HG03045 (cell line): Measurements from ENCODE around the gene TPRX1.
"Not testable (repeated sequence)": the region's sequence is repeated elsewhere in the genome, so short reads cannot be mapped to it uniquely, and the experiment has no call there.

Experiments used
- ATAC-seq: cut with Tn5 transposase; IDR thresholded peaks from one replicate; pipeline ENCODE4 v1.9.1; 2021; ENCODE audit warnings: mild to moderate bottlenecking, moderate library complexity; ENCODE audit not compliant: unreplicated experiment

TPRX1 gene, protein sequence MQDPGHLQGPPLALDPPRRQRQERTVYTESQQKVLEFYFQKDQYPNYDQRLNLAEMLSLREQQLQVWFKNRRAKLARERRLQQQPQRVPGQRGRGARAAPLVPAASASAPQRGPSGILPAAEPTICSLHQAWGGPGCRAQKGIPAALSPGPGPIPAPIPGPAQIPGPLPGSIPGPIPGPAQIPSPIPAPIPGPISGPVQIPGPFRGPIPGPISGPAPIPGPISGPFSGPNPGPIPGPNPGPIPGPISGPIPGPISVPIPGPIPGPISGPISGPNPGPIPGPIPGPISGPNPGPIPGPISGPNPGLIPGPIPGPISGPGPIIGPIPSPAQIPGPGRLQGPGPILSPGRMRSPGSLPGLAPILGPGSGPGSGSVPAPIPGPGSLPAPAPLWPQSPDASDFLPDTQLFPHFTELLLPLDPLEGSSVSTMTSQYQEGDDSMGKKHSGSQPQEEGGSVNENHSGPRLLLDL

DNA sequence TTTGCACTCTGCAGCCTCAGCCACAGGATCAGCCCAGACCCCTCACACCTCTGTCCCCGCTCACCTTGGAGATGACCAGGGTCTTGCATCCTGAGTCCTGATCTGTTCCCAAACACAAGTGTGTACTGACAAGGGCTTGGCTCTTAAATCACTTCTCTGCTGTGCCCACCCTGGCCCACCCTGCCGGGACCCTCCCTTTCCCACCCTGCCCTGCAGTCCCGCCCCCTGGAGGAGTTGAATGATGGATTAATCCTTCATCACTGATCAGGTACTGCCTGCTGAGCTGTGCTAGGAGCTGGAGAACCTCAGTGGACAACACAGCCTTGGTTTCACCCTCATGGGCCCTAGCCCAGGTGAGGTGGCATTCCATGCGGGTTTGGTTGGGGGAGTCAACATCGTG, at the start of gene TPRX1:
TSS of gene TPRX1 (minus strand) at position 101 of the 400 bp plus-strand sequence. CDS start at position 89, 12 bp downstream.
- ATAC-seq = not testable (repeated sequence)

DNA sequence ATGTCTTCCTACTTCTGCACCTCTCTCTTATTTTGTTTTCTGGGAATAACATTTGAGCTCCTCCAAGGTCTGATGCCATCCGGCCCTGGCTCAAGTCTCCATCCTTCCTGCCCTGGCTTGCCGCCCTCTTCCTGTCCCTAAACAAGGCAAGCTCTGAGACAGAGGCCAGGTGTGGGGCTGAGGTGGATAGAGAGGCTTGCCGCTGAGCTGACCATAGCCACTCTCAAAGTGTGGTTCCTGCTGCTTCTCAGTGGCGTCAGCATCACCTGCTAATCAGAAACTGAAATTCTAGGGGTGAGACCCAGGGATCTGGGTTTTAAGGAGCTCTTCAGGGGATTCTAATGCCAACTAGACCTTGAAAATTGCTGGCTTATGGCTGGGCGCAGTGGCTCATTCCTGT, 48.7 kb upstream of the TPRX1 start:
- ATAC-seq = no peak

DNA sequence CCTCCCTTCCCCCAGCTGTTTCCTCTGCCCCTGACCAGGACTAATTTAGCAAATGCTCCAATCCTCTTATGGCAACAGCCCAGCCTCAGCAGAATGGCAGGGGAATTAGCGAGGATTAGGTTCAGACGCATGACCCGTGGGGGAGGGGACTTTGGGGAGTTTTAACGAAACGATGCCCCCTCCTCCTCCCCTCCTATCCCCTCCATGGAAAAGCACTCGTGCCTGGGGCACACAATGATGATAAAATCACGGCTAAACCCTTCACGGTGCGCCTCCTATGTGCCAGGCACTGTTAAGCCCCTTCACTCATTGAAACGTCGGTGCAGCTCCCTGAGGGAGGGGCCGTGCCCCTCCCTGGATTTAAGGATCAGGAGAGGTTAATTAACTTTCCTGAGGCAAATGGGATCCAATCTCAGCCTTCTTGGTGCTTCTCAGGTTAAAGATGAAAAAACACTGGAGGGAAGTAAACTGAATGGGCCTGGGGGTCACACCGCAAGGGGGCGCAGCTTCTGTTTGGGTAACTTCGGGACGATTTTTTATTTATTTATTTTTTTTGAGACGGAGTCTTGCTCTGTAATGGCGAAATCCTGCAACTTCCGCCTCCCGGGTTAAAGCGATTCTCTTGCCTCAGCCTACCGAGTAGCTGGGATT, 44.6 kb upstream of the TPRX1 start:
- no peak for ATAC-seq

DNA sequence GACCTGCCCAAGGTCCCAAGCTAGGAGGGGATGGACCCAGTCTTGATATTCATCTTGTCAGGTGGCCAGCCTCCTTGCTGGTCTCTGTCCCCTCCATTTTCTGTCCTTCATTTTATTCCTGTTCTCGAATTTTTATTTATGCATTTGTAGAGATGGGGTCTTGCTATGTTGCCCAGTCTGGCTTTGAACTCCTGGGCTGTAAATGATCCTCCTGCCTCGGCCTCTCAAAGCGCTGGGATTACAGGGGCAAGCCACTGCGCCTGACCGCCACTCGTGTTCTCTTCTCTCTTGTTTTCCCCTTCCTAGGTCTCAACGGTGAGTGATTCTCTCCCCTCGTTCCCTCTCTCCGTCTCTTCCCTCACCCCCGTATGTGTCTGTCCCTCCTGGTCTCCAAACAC, 44.1 kb upstream of the TPRX1 start:
- ATAC-seq = no peak

DNA sequence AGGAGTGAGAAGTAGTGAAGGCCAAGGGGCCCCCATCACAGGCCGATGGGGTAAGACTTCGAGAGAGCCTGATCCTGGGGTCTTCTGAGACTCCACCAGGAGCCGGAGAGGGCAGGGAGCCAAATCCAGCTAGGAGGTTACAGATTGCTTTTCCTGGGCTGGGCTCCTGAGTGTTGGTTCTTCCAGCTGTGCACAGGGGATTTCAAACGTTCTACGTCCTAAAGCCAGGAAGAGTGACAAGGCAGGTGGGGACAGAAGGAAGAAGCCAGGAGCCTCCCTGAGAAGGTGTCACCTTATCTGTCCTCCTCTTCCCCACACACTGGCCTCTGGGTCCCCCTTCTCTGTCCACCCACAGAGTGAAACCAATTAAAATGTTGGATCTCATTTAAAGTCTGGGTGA, 38.6 kb upstream of the TPRX1 start:
- ATAC-seq = no peak

DNA sequence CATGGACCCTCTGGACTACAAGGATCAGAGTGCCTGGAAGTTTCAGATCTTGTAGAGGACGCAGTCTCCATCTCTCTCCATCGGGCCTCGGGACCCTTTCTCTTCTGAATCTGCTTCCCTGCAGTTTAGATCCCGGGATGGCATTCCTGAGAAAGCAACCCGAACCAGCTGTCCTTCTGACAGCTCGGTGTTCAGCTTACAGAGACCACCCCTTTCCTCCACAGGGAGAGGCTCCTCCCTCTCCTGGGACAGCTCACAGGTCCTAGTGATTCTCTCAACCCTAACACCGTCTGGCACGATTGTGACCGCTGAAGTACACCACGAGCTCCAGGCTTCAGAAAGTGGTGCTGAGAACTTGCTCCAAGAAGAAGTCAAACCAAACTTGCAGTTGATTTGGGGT, 35.6 kb upstream of the TPRX1 start:
- no peak for ATAC-seq

DNA sequence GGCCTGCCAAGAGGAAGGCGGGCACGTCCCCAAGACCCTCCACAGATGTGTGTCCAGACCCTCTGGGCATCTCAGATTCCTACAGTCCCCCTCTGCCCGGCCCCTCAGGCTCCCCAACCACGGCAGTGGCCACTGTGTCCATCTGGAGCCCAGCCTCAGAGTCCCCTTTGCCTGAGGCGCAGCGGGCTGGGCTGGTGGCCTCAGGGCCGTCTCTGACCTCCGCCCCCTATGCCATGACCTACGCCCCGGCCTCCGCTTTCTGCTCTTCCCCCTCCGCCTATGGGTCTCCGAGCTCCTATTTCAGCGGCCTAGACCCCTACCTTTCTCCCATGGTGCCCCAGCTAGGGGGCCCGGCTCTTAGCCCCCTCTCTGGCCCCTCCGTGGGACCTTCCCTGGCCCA, 35.1 kb upstream of the TPRX1 start:
- ATAC-seq = no peak

DNA sequence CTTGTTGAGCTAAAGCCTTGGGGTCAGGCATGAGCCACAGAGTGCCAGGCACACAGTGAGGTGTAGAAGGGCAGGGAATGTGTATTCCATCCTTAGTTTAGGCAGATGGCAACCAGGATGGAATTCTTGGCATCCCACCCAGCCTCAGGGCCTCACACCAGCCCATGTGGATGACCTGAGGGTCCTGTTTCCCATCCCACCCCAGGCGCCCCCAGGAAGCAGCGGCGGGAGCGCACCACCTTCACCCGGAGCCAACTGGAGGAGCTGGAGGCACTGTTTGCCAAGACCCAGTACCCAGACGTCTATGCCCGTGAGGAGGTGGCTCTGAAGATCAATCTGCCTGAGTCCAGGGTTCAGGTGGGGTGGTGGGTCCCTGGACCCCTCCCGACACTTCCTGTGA, 31.7 kb upstream of the TPRX1 start:
- no peak for ATAC-seq

DNA sequence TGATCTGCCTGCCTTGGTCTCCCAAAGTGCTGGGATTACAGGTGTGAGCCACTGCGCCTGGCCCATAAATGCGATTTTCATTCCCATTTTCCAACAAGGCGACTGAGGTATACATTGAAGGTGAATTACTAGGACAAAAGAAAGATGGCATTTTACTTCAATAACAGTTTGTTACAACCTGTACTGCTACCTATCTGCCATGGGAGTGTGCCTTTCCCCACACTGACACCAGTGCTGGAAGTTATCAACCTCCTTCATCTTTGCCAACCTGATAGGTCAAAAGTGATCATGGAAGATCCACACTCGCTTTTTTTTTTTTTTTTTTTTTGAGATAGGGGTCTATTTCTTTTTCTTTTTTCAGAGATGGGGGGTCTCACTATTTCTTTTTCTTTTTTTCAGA, 28.4 kb upstream of the TPRX1 start:
- no peak for ATAC-seq

DNA sequence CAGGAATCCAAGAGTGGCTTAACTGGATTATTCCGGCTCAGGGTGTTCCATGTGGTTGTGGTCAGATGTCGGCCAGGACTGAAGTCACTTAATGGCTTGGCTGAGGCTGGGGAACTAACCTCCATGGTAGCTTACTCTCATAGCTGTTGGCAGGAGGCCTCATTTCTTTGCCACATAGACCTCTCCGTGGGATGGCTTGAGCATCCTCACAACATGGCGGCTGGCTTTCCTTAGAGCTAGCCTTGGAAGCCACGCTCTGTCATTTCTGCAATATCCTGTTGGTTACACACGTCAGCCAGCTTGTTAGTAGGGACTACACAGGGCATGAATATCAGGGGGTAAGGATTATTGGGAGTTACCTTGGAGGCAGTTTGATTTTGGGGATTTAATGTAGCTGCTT, 22.4 kb upstream of the TPRX1 start:
- ATAC-seq = no peak

DNA sequence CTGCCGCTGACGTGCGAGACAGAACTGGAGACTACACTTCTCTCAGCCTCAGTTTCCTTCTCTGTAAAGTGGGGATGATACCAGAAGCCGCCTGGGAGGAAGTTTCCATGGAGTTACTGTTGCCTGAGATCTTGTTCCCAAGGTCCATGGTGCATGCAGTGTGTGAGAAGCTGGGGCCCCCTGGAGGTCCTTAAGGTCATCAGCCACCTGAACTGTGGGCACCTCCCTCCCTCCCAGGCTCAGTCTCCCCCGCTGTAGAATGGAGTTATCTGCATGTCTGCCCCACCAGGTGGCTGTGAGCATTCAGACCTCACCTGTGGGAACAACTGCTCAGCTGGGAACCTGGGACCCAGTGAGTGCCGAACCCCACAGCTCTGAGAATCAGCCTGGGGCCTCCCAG, 20.0 kb upstream of the TPRX1 start:
- no peak for ATAC-seq

DNA sequence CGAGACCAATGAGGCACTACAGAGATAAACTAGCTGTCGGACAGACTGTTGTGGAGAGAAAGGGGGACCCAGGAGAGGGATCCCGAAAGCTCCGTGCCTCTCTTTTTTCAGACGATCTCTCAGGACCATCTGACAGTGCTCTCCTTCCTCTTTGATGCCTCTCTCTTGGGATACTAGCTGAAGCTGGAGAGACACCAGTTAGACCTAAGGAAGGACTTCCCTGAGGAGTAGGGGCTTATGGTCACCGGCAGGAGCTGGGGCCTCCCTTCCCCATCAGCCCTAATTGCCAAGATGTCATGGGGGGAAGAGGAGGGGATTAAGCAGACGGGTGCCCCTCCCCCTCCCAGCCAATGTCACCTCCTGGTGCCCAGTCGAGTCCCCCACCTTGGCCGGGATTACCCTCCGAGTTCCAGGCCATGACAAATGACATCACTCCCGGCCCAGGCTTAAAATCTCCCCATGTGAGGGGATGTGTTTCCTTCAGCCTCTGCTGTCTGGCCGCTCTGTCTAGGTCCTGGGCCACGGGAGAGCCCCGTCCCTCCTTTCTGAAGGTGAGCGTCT, 17.2 kb upstream of the TPRX1 start, which contains the start of gene CRX:
TSS of gene CRX (plus strand) at position 478 of the 561 bp plus-strand sequence. CDS start 12,507 bp downstream, outside the sequence.
- ATAC-seq = no peak

DNA sequence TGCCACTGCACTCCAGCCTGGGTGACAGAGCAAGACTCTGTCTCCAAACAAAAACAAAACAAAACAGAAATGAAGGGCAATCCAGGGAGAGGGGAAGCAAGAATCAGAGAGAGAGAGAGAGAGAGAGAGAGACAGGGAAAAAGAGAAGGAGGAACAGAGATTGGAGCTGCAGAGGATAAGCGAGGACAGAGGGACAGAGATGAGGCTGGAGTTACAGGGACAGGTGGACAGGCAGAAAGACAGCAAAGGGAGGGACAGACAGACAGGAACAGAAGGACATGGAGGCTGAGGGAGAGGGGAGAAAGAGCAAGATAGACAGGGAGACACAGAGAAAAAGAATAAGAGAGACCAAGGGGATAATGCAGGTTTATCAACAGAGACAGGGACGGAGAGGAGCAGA, 16.1 kb upstream of the TPRX1 start:
- ATAC-seq = no peak

DNA sequence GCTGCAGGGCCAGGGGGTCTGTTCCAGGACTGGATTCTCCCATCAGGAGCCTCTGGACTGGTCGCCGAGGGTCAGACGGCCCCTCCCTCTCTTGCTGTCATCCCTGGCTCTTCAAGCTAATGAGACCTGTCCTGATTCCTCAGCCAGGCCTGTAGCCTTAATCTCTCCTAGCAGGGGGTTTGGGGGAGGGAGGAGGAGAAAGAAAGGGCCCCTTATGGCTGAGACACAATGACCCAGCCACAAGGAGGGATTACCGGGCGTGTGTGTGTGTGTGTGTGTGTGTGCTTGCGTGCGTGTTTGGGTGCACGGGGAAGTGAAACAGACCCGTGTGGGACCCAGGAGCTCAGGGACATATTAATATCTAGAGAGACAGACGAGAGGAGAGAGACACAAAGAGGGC, 15.5 kb upstream of the TPRX1 start:
- no peak for ATAC-seq

DNA sequence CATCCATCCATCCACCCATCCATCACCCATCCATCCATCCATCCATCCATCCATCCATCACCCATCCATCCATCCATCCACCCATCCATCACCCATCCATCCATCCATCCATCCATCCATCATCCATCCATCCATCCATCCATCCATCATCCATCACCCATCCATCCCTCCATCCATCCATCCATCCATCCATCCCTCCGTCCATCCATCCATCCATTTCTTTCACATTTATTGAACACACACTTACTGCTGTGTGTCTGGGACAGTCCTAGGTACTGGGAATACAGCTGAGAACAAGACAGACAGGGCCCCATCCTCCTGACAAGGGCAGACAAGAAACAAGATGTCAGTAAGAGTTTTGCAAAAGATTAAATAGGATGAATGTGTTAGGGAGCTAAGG, 13.9 kb upstream of the TPRX1 start:
- ATAC-seq = not testable (repeated sequence)

DNA sequence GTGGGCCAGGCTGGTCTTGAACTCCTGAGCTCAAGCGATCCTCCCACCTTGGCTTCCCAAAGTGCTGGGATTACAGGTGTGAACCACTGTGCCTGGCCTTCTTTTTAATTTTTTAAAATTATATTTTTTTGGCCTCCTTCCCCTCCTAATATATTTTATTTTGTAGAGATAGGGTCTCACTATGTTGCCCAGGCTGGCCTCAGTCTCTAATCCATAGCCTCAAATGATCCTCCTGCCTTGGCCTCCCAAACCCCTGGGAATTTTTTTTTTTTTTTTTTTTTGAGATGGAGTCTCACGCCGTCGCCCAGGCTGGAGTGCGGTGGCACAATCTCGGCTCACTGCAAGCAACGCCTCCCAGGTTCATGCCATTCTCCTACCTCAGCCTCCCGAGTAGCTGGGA, 11.9 kb upstream of the TPRX1 start:
- not testable (repeated sequence) for ATAC-seq

DNA sequence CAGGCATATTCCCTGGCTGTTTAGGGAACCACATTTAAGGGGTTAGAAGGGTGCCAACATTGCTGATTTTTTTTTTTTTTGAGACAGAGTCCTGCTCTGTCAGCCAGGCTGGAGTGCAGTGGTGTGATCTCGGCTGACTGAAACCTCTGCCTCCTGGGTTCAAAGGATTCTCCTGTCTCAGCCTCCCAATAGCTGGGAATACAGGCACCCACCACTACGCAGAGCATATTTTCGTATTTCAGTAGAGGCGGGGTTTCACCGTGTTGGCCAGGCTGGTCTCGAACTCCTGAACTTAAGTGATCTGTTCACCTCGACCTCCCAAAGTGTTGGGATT, 9.6 kb upstream of the TPRX1 start:
- ATAC-seq = no peak

DNA sequence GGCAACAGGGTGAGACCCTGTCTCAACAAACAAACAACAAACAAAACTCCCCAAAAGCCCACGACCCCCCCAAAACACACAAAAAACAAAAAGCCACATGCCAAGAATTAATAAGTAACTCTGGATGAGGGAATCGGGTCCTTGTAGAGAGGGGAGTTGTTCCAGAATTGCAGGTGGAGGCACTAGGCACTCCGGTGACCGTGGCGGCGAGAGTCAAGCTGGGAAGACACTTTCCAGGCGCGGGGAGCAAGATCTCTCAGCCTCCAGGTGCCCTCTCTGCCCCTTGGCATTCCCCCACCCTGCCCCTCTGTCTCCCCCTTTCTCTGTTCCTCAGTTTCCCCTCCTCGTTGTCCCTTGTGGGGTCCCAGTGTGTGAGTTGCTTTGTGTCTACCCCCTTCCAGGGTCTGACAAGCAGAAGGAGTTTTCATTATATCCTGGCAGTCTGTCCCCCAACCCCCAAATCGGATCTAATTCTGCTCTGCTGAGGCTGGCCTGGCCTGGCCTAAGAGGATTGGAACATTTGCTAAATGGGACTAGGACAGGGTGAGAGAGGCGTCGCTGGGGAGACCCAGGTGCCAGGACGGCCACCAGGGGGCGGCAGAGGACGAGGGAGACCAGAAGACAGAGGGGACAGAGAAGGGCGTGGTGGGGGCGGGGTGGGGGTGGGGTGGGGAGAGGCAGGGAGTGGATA, 9.1 kb upstream of the TPRX1 start:
- ATAC-seq = no peak

DNA sequence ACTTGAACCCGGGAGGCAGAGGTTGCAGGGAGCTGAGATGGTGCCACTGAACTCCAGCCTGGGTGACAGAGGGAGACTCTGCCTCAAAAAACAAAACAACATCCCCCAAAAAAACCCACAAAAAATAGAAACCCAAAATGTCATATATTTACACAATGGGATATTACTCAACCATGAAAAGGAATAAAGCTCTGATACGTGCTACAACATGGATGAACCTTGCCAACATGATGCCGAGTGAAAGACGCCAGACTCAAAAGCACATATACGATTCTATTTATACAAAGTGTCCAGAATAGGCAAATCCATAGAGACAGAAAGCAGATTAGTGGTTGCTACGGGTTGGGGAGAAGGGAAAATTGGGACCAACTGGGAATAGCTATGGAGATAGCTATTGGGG, 2.1 kb upstream of the TPRX1 start:
- ATAC-seq = no peak

DNA sequence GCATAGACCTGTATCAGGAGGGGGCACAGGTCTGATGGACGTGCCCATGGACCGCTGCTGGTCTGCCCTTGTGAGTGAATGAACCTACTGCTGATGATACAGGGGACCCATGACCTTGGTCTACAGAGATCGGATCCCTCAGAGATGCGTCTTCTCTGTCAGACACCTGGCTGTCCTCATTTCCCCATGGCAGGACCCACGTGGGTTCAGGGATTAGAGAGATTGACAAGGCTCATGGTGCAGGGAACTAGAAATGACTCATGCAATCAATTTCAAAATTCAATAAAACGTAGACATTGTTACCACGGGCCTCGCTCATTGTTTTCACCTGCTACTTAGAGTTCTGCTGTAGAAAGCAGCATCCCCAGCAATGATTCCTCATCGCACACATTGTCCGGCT, 962 bp upstream of the TPRX1 start:
- ATAC-seq = no peak

DNA sequence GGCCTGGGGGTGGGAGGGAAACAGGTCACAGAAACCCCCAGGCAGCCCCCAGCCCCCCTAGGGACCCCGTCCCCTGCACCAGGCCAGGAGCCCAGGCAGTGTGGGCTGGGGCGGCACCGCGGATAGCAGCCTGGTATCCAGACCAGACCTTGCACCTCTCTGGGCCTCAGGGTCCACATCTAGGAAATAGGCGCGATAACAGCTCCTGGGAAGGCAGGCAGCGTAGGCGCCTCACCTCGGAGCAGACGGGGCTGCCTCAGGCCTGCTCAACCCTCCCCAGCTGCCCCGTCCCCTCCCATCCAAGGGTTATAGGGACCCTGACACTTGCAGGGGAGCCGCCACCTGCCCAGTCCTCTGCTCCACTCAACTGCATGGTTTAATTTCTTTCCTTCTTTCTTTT, 680 bp downstream of the TPRX1 start:
- not testable (repeated sequence) for ATAC-seq

DNA sequence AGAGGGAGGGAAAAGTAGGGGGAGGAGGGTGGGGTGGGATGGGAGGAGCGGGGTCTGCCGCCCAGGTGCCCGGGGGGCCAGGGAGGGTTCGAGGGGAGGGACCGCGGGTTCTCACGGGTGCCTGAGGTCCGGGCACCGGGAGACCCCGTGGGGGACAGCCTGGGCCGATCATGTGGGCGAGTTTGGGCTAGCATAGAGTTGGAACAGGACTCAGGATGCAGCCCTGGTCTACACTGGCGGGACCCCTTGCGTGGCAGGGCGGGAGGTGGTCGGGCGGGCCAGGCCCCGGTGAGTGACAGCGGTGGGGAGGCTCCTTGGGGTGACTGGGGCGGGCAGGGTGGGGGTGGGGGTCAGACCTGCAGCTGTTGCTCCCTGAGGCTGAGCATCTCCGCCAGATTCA, 1.2 kb downstream of the TPRX1 start:
- ATAC-seq = not testable (repeated sequence)
